DMS153 treated with DMSO at 0.1 percent for 48 hours (cell line): ENCODE results near the gene MNS1.
"Not testable (repeated sequence)": the region's sequence is repeated elsewhere in the genome, so short reads cannot be mapped to it uniquely, and the experiment has no call there.

Experiments used
- DNase-seq: peaks from one replicate; lab custom pipeline; 2025; ENCODE audit not compliant: unreplicated experiment; lab: John Stamatoyannopoulos, UW

MNS1 gene

GRCh38 chr15:56454836-56455235 is 10.1 kb downstream of the MNS1 start:
- DNase-seq, result no peak

GRCh38 chr15:56445746-56446145 is 19.2 kb downstream of the MNS1 start:
- no peak for DNase-seq

DNA sequence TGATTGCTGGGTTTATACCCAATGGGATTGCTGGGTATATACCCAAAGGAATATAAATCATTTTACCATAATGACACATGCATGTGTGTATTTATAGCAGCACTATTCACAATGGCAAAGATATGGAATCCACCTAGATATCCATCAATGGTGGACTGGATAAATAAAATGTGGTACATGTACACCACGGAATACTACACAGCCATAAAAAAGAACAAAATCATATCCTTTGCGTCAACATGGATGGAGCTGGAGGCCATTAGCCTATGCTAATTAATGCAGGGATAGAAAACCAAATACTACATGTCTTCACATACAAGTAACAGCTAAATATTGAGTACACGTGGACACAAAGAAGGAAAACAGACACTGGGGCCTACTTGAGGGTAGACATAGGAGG is 22.6 kb downstream of the MNS1 start:
- DNase-seq, result no peak

DNA sequence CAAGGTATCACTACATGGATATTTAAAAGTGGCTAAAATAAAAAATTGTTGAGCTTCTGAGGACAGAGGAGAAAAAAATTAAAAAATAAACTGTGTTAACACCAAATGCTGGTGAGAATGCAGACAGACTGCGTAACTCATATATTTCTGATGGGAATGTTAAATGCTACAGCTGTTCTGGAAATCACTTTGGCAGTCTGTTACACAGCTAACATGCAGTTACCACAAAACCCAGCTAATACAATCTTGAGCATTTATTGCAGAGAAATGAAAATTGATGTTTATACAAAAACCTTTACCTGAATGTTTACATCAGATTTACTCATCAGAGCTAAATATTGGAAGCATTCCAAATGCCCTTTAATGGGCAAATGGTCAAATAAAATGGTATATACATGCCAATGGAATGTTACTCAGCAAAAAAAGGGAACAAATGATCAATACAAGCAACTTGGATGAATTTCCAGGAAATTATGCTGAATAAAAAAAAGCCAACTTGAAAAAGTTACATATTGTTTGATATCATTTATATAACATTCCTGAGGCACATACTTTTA is 24.6 kb downstream of the MNS1 start:
- no peak for DNase-seq

- no peak for DNase-seq
Observed at GRCh38 chr15:56432304-56432703, 32.6 kb downstream of the MNS1 start.

- peak; percentile 1 for DNase-seq
Observed at GRCh38 chr15:56428821-56429458, 36.0 kb downstream of the MNS1 start.

GRCh38 chr15:56425976-56426375 is 39.0 kb downstream of the MNS1 start:
- no peak for DNase-seq

DNA sequence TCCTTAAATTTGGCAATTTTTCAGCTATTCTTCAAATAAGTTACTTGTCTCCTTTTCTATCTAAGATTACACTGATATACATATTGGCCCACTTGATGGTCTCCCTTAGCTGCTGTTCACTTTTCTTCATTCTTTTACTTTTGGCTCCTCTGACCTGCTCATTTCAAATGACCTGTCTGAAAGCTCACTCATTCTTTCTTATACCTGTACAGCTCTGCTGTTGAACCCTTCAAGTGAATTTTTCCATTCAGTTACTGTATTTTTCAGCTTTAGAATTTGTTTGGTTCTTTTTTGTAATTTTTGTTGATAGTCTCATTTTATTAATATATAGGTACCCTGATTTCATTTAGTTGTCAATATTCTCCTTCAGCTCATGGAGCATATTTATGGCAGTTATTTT is 39.7 kb downstream of the MNS1 start:
- no peak for DNase-seq

GRCh38 chr15:56413114-56413733 is 51.7 kb downstream of the MNS1 start:
- DNase-seq, result not testable (repeated sequence)

- DNase-seq, result no peak
Observed at GRCh38 chr15:56411122-56411749, 53.7 kb downstream of the MNS1 start.

GRCh38 chr15:56410721-56411120 is 54.2 kb downstream of the MNS1 start:
- DNase-seq, result no peak

- not testable (repeated sequence) for DNase-seq
Observed at GRCh38 chr15:56399209-56399608, 65.7 kb downstream of the MNS1 start.

GRCh38 chr15:56397325-56397724 is 67.6 kb downstream of the MNS1 start:
- DNase-seq, result not testable (repeated sequence)

DNA sequence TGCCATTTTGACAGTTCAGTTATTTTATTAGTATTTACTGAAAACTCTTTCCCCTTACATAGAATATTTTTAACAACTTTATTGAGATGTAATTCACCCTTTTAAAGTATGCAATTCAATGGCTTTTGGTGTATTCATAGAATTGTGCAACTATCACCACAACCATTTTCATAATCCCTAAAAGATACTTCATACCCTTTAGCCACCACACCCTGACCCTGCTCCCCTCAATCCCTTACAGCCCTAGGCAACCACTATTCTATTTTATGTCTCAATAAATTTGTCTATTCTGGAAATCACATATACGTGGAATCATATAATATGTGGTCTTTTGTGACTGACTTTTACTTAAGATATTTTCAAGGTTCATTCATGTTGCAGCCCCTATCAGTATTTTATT is 70.0 kb downstream of the MNS1 start:
- DNase-seq, result no peak

DNA sequence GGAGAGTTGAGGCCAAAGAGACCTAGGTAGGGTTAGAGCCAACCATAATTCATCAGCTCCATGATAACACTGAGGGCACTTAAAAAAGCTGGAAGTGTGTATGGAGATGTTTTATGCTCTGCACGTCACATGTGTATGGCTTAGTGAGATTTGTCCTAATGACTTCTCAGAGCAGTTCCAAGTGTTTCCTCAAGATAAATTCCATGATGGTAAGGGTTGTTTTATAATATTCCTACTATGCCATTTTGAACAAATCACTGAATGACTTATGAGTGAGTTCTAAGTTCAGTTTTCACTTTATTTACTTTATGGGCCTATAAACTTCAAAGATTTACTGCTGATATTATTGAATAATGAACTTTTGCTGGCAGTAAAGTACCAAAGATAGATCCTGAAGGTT is 71.7 kb downstream of the MNS1 start:
- no peak for DNase-seq

DNA sequence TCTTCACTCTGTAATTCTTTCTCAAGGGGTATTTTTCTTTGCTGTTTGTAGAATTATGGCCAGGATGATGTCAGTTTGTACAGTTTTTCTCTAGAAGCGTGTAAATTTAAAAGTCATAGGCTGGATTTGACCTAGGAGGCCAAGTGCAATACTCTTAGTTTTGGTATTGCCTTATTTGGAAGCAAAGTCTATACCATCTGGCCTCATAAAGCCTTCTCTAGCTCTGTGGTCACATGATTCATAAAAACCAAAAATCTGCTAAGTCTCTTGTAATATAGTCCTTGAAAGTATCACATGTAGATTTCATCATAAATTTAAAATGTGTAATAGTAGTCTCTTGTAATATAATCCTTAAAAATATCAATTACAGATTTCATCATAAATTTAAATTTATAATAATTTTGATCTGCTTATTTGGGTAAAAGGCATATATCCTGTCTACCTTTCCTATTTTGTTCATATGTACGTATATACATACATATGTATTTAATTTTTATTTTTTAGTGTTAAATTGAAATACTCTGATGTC is 74.1 kb downstream of the MNS1 start:
- DNase-seq, result no peak

- DNase-seq, result no peak
Observed at GRCh38 chr15:56385908-56386307, 79.0 kb downstream of the MNS1 start.

- DNase-seq, result no peak
Observed at GRCh38 chr15:56383010-56383409, 81.9 kb downstream of the MNS1 start.
